ENCODE results near the gene ZNF469.

ZNF469 gene

GRCh38 chr16:88382491-88383400 is at the start of gene ZNF469:
Gene ZNF469, plus strand, starts transcription at chr16:88382959. Its CDS starts 44,512 bp downstream, at chr16:88427471.
- no peak for DNase-seq

- no peak for DNase-seq
Observed at GRCh38 chr16:88333848-88334777, 48.6 kb upstream of the ZNF469 start.

DNA sequence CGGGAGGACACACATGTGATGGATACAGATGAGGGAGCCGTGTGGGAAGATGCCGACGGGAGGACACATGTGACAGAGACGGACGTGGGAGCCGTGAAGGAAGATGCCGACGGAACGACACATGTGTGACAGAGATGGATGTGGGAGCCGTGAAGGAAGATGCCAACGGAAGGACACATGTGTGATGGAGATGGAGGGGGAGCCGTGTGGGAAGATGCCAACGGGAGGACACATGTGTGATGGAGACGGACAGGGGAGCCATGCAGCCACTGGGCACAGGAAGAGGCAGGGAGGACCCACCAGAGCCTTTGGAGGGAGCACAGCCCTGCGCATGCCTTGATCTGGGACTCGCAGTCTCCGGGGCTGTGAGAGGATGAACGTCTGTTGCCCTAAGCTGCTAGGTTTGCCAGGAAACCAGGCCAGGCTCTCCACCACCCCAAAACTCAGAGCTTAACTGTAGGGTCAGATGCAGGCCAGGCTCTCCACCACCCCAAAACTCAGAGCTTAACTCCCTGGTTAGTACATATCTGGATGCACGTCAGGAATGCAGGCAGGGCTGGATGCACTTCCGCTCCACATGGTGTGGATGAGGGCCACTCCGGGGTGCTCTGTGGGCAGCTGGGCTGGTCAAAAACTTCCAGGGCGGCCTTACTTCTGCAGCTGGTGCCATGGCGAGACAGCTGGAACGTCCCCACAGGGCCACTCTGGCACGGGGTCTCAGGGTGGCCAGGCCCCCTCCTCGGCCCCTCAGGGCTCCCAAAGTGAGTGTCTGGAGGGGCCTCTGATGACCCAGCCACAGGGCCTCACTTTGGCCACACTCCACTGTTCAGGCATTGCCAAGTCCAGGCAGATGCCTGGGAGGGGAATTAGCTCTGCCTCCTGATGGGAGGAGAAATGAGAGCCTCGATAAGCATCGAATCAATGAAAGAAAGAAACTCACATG is 47.7 kb upstream of the ZNF469 start:
- DNase-seq: no peak

DNA sequence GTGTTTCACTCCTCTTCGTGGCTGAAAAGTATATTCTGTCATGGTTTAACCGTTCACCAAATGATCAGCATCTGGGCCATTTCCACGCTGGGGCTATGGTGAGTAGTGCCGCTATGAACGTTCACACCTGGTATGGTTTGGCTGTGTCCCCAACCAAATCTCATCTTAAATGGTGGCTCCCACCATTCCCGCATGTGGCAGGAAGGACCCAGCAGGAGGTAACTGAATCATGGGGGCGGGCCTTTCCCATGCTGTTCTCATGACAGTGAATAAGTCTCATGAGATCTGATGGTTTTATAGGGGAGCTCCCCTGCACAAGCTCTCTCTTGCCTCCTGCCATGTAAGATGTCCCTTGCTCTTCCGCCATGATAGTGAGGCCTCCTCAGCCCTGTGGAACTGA is 45.7 kb upstream of the ZNF469 start:
- no peak for DNase-seq

DNA sequence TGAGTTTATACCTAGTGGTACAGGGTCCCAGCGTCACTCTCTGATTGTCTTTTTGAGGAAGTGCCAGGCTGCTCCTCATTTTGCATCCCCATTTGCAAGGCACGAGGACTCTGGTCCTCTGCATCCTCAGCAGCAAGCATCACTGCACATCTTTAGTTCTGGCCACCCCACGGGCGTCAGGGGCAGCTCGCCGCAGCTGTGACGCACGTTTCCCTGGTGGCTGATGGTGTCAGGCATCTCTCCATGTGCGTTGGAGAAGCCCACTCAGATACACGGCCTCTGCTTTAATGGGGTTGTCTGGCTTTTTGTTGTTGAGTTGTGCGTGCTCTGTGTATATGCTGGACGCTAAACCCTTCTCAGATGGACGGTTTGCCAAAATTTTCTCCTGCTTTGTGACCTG is 45.2 kb upstream of the ZNF469 start:
- DNase-seq: no peak

DNA sequence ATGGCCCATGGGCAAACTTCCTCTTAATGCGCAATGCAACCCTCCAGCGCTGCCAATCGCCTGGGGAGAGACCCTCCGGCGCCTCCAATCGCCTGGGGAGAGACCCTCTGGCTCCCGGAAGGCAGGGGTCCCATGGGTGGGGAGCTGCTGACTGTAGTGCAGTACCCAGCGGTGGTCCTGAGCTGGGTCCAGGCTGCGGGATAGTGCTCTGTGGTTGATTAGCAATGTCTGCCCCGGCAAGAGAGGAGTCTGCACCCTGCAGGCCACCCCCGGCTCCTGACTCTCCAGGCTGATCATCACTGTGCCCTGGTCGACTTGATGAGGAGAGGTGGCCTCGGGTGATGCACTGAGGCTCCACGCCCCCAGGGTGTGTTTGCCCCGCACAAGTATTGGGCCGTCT is 44.6 kb upstream of the ZNF469 start:
- DNase-seq: no peak

DNA sequence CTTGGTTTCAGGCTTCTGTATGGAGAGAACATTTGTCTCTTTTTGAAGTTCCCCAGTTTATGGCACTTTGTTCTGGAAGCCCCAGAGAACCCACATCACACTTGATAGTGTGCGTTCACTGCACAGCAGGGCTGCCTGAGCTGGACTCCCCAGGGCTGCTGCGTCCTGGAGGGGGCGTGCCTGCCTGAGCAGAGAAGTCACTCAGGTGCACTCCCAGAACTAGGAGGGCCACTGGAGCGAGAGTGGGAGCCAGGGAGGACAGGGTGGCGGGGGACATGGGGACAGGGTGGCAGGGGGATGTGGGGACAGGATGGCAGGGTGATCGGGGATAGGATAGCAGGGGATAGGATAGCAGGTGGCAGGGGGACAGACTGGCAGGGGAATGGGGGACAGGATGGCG is 43.9 kb upstream of the ZNF469 start:
- no peak for DNase-seq

DNA sequence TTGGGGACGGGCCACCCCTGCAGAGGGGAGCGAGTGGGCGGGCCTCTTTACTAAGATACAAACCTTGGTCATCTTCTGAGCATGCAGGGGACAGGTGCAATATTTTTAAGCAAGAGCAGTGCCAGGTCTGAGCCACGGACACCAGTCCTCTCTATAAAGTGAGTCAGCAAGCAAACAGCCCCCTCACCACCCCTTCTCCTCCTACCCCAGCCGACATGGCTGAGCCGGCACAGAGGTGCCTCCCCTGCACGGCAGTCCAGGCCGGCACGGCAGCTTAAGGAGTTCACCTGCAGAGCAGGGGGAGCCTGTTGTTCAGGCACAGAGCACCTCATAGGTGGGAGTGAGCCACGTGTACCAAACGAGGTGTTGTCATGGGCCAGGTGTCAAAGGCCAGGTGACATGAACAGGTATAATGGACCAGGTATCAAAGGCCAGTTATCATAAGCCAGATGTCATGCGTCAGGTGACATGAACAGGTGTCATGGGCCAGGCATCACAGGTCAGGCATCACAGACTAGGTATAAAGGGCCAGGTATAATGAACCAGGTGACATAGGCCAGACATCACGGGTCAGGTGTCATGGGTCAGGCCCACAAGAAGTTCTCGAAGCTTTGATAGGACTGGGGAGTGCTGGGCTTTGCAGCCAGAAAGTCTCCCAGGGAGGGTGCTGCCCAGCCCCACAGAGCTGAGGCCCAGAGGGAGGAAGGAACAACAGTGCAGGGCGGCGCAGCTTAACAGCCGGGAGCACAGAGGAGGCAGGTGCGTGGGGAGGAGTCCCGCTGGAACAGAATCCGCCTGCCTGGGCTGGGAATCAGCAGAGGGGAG is 42.6 kb upstream of the ZNF469 start:
- DNase-seq: no peak

GRCh38 chr16:88340755-88341150 is 42.0 kb upstream of the ZNF469 start:
- no peak for DNase-seq

DNA sequence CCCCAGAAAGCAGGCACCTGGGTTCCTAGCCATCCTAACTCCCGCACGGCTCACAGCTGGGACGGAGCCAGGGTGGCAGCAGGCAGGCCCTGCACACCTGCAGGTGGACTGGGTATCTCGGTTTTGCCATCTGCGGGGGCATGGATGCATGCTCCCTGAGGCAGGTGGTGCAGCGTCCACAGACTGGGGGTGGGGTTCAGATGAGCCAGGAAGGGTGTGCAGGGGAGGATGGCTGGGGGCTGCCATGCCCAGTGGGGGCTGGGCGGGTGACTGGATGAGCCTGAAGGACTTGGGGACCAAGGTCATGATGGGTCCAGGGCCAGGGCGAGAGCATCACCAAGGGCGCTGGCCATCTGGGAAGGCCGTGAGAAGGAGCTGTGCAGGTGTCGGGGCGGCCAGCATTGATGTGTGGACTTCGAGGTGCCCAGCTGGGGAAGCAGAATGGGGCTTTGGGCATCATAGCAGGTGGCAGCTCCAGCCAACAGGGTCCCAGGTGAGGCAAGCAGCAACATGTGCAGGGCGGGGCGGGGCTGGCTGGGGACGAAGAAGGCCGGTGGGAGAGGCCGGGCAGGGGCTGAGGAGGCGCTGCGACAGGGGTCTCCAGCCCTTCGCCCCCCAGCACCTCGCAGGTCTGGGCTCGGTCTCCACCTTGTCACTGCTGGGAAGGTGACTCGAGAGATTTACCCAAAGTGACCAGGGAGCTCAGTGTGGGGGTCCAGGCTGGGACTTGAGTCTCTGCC is 41.0 kb upstream of the ZNF469 start:
- no peak for DNase-seq

- no peak for DNase-seq
Observed at GRCh38 chr16:88342491-88342890, 40.3 kb upstream of the ZNF469 start.

- no peak for DNase-seq
Observed at GRCh38 chr16:88343271-88343791, 39.4 kb upstream of the ZNF469 start.

- DNase-seq: no peak
Observed at GRCh38 chr16:88344411-88345030, 38.2 kb upstream of the ZNF469 start.

- DNase-seq: no peak
Observed at GRCh38 chr16:88345031-88345720, 37.6 kb upstream of the ZNF469 start.

- DNase-seq: no peak
Observed at GRCh38 chr16:88345721-88346560, 36.8 kb upstream of the ZNF469 start.

DNA sequence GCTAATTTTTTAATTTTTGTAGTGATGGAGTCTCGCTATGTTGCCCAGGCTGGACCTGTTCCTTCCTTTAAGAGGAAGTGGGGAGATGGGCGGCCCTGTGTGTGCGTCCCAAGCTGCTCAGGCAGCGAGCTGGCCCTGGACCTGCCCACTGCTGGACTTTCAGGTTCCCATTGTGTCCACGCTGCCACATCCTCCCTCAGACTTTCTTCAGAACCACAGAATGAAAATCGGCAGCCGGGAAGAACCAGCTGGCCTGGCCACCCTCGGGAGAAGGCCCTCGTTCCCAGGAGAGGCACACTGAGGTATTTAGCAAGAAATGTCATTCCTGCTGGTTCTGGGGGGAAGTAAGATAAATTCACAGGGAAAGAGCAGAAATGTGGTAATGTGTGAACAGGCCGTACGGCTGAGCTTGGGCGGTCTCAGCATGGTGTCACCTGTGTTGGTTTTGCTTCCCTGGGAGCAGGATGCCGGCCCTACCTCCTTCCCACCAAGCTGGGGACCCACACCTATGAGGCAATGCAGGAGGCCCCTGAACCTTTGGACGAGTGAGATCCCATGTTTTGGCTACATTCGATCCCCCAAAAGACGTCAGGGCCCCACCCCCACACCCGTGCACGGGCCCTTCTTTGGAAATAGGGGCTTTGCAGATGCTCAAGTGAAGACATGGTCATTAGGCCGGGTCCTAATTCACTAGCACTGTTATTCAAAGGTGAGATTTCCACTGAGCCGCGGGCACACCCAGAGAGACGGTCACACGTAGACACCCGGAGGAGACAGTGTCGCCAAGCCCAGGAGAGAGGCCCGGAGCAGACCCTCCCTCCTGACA is 35.9 kb upstream of the ZNF469 start:
- no peak for DNase-seq

GRCh38 chr16:88347656-88348376 is 34.9 kb upstream of the ZNF469 start:
- no peak for DNase-seq
